ENCODE measurements around the gene JMJD4.

- TF ChIP-seq EP300 (IDR thresholded peaks at IDR 0.05) (no peak), POLR2A (IDR thresholded peaks at IDR 0.05) (no peak)
- TF ChIP-seq, protein P1, sequence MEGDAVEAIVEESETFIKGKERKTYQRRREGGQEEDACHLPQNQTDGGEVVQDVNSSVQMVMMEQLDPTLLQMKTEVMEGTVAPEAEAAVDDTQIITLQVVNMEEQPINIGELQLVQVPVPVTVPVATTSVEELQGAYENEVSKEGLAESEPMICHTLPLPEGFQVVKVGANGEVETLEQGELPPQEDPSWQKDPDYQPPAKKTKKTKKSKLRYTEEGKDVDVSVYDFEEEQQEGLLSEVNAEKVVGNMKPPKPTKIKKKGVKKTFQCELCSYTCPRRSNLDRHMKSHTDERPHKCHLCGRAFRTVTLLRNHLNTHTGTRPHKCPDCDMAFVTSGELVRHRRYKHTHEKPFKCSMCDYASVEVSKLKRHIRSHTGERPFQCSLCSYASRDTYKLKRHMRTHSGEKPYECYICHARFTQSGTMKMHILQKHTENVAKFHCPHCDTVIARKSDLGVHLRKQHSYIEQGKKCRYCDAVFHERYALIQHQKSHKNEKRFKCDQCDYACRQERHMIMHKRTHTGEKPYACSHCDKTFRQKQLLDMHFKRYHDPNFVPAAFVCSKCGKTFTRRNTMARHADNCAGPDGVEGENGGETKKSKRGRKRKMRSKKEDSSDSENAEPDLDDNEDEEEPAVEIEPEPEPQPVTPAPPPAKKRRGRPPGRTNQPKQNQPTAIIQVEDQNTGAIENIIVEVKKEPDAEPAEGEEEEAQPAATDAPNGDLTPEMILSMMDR (IDR thresholded peaks at IDR 0.05) = no peak
Measured at GRCh38 chr1:227754958-227755357, 19.9 kb upstream of the JMJD4 start.

Data from tibial nerve (tissue), 4 donors.